Esophagus muscularis mucosa (tissue), 4 donors: ENCODE measurements around the gene RTN4. TPM values are rescaled to one million over a fixed set of nuclear protein-coding genes. Genes with fewer than 3 reads are reported as not detected.

ENCODE experiments used
- DNase-seq: peaks from one replicate; pipeline ENCODE4 v3.0.0-alpha.2; 2017; ENCODE audit errors: extremely low spot score
- H3K27ac ChIP-seq, 4 donors: fragments of 200-600 bp; sonication (generic); replicated peaks in 1 of 4; 1 replicate in 3 of 4; 2 replicates in 1 of 4; pipeline ENCODE4 v1.5.1; 2016 to 2019; ENCODE audit warnings: mild to moderate bottlenecking in 1 of 4
- H3K27me3 ChIP-seq, 4 donors: fragments of 200-600 bp; sonication (generic); one replicate each; pipeline versions ENCODE4 v1.5.1 to v1.6.0; 2016 to 2019
- H3K36me3 ChIP-seq, 4 donors: fragments of 200-600 bp; sonication (generic); one replicate each; pipeline ENCODE4 v1.5.1; 2016 to 2019
- H3K4me1 ChIP-seq, 4 donors: fragments of 200-600 bp; sonication (generic); one replicate each; pipeline ENCODE4 v1.5.1; 2016 to 2019
- H3K4me3 ChIP-seq, 4 donors: fragments of 200-600 bp; sonication (generic); 1 replicate in 2 of 4; 2 replicates in 2 of 4; pipeline ENCODE4 v1.5.1; 2016 to 2019; ENCODE audit warnings: mild to moderate bottlenecking in 4 of 4, moderate library complexity in 1 of 4
- H3K9me3 ChIP-seq, 4 donors: fragments of 200-600 bp; sonication (generic); 1 replicate in 3 of 4; 2 replicates in 1 of 4; pipeline ENCODE4 v1.5.1; 2016 to 2019
- EP300 ChIP-seq: sonication (generic); formaldehyde crosslinking; IDR thresholded peaks from one replicate; pipeline ENCODE4 v1.6.1; 2017; ENCODE audit warnings: antibody characterized with exemption
- POLR2A ChIP-seq: fragments of 450-650 bp; IDR thresholded peaks from one replicate; pipeline ENCODE4 v1.6.1; 2017; ENCODE audit warnings: antibody characterized with exemption, moderate library complexity, mild to moderate bottlenecking, low read depth
- POLR2AphosphoS5 ChIP-seq, 2 donors: sonication (generic); formaldehyde crosslinking; IDR thresholded peaks; one replicate each; pipeline ENCODE4 v1.6.1; 2017; ENCODE audit warnings: antibody characterized with exemption in 2 of 2
- WGBS: methylation state at CpG from one replicate; pipeline ENCODE4 v1.1.5; 2018; 5-methylcytosine and 5-hydroxymethylcytosine counted together
- intact Hi-C: fragments of 100-400 bp; cut with DNase I; formaldehyde crosslinking; loops from one replicate; pipeline ENCODE4 v1.15.1; 2023
- small RNA-seq, 3 donors: library from RNA; depleted of rRNA; stranded (forward); fragments of <200 nt; gene quantifications; one replicate each; pipeline ENCODE3, GENCODE V24; 2016
- total RNA-seq, 4 donors: library from RNA; depleted of rRNA; stranded (reverse); fragments of >200 nt; gene quantifications; one replicate each; pipeline versions ENCODE4 v1.1.0 to v1.2.1, GENCODE V29; 2016
- TF ChIP-seq, protein P1 (sequence below), 3 experiments: fragments of 200-600 bp in 2 of 3; fragments of 450-650 bp in 1 of 3; sonication (generic) in 2 of 3; IDR thresholded peaks; one replicate each; pipeline ENCODE4 v1.5.1; 2017 to 2019; ENCODE audit warnings: antibody characterized with exemption in 3 of 3, mild to moderate bottlenecking in 2 of 3, moderate library complexity in 1 of 3

The RTN4 gene
- total RNA-seq, 4 donors from 2014 or later, result 214 to 272 (median 251) TPM

- 90% methylated on average over 8 of the region's 8 CpGs for WGBS
- H3K27ac ChIP-seq, result no peak overlapping the region
- no peaks in the 10 kb centered on the region for H3K9me3 ChIP-seq
- intact Hi-C loops, result no loop called here
- H3K36me3 ChIP-seq, result no peaks in the 10 kb centered on the region
- TF ChIP-seq, protein P1, sequence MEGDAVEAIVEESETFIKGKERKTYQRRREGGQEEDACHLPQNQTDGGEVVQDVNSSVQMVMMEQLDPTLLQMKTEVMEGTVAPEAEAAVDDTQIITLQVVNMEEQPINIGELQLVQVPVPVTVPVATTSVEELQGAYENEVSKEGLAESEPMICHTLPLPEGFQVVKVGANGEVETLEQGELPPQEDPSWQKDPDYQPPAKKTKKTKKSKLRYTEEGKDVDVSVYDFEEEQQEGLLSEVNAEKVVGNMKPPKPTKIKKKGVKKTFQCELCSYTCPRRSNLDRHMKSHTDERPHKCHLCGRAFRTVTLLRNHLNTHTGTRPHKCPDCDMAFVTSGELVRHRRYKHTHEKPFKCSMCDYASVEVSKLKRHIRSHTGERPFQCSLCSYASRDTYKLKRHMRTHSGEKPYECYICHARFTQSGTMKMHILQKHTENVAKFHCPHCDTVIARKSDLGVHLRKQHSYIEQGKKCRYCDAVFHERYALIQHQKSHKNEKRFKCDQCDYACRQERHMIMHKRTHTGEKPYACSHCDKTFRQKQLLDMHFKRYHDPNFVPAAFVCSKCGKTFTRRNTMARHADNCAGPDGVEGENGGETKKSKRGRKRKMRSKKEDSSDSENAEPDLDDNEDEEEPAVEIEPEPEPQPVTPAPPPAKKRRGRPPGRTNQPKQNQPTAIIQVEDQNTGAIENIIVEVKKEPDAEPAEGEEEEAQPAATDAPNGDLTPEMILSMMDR (IDR thresholded peaks at IDR 0.05), result no peak
- TF ChIP-seq EP300, result no peak
- no peak for TF ChIP-seq POLR2AphosphoS5 (IDR thresholded peaks at IDR 0.05)
- no peak for TF ChIP-seq POLR2A
- no peak for DNase-seq
- H3K27me3 ChIP-seq, result no peaks in the 10 kb centered on the region
- no peak overlapping the region for H3K4me3 ChIP-seq
- H3K4me1 ChIP-seq, result no peaks in the 10 kb centered on the region
Observed at GRCh38 chr2:54927085-54927750, 123.0 kb downstream of the RTN4 start.

DNA sequence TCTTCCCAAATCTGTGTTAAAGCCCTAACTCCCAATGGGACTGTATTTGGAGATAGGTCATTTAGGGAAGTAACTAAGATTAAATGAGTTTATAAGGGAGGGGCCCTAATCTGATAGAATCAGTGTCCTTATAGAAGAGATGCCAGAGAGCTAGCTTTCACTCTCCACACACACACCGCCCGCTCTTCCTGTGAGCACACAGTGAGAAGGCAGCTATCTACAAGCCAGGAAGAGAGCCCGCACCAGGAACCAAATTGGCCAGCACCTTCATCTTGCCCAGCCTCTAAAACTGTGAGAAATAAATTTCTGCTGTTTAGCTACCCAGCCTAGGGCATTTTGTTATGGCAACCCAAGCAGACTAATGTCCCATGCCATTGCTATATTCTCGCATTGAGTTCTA, 125.2 kb downstream of the RTN4 start:
- H3K4me3 ChIP-seq, result no peak overlapping the region
- intact Hi-C loops, result no loop called here
- 92% methylated on average over 4 of the region's 4 CpGs for WGBS
- H3K27ac ChIP-seq, result no peak overlapping the region
- TF ChIP-seq POLR2AphosphoS5 (IDR thresholded peaks at IDR 0.05) (no peak), EP300 (no peak), POLR2A (no peak)
- no peaks in the 10 kb centered on the region for H3K27me3 ChIP-seq
- no peak for DNase-seq
- no peaks in the 10 kb centered on the region for H3K4me1 ChIP-seq
- H3K9me3 ChIP-seq, result peaks cover 0 to 6% (median 0%) of the 10 kb centered on the region in 4 donors
- no peaks in the 10 kb centered on the region for H3K36me3 ChIP-seq

GRCh38 chr2:54924121-54924520, 126.1 kb downstream of the RTN4 start:
- no peaks in the 10 kb centered on the region for H3K27me3 ChIP-seq
- no peak overlapping the region for H3K27ac ChIP-seq
- no peak overlapping the region for H3K4me3 ChIP-seq
- no peaks in the 10 kb centered on the region for H3K36me3 ChIP-seq
- no peak for TF ChIP-seq EP300
- no peak for TF ChIP-seq POLR2AphosphoS5 (IDR thresholded peaks at IDR 0.05)
- TF ChIP-seq POLR2A, result no peak
- TF ChIP-seq, protein P1 (IDR thresholded peaks at IDR 0.05), result no peak
- H3K4me1 ChIP-seq, result no peaks in the 10 kb centered on the region
- peaks cover 0 to 6% (median 0%) of the 10 kb centered on the region in 4 donors for H3K9me3 ChIP-seq
- intact Hi-C loops, result no loop called here
- 83% methylated on average over 1 of the region's 1 CpG for WGBS
- DNase-seq, result no peak

Small RNA genes within 50 kb of the gene (small RNA-seq; reads per million reads assigned to genes)
- 0 reads per million in 3 donors for gene RNU6-433P

Other genes starting within 250 kb of the RTN4 start
- 10 to 100 TPM in 1 of 4 donors, 1 to 10 TPM in 3; 3.4 to 15.0 (median 6.4) TPM for gene CLHC1, start 181.8 kb upstream of the RTN4 start, total RNA-seq
- gene RPS27A, start 182.2 kb upstream of the RTN4 start, total RNA-seq, result 1,000 to 10,000 TPM in 2 of 4 donors, 100 to 1,000 TPM in 2; 597 to 2,221 (median 1,586) TPM
- 10 to 100 TPM; 16.1 to 22.6 (median 21.0) TPM for gene MTIF2, start 218.8 kb upstream of the RTN4 start, total RNA-seq